ENCODE results near the gene ATG2A. TPM values are rescaled to one million over a fixed set of nuclear protein-coding genes. Genes with fewer than 3 reads are reported as not detected.

ATG2A gene
- total and polyA plus RNA-seq, 9 of the 15 experiments (the other 6 are each of a cell fraction or from before 2014, with no cell fraction given), result 0.25 to 45.9 (median 5.2) TPM

DNA sequence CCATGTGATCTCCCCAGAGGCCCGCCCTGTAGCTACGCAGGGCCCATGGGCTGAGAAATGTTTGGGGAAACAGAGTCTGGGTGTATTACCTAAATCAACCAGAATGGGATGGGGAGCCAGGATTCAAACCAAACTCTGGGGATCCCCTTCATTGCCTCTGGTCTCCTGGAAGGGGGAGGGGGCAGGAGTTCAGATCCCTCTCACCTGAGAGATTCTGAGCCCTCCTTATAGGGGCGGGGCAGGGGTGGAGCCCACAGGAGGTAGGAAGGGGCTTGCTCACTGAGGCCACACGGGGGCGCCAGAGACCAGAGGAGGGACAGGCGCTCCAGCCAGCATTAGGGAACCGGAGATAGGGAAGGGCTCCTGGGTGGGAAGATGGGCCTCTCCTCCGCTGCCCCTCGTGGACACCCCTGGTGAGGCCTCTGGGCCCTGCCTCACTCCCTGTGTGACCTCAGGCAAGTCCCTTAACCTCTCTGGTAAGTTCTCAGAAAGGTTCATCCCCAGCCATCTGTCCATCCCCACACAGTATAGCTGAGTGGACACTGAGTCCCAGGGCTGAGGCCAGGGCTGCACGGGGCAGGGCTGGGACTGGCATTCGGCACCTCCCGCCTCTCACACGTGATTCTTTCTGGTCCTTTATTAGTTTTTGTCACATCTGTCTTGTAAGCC is 69.9 kb downstream of the ATG2A start (continued):
- TF ChIP-seq MAZ (CRISPR knock-in tag; conservative IDR thresholded peaks at IDR 0.05 in 1 of 2, IDR thresholded peaks at IDR 0.05 in 1 of 2), result peak; percentile 85 to 88
- peak; percentile 64 for TF ChIP-seq ETV1 (tag; conservative IDR thresholded peaks at IDR 0.05; ENCODE audit: low read depth)
- peak; percentile 56; the same call in 1 of the 2 replicates for TF ChIP-seq GATAD2B (IDR thresholded peaks at IDR 0.05; ENCODE audit: borderline replicate concordance)
- peak; percentile 80; the same call in 1 of the 2 replicates for TF ChIP-seq PTBP1 (IDR thresholded peaks at IDR 0.05; ENCODE audit: low read depth, low read length)
- TF ChIP-seq, protein P1, sequence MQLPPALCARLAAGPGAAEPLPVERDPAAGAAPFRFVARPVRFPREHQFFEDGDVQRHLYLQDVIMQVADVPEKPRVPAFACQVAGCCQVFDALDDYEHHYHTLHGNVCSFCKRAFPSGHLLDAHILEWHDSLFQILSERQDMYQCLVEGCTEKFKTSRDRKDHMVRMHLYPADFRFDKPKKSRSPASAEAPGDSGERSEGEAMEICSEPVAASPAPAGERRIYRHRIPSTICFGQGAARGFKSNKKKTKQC (CRISPR knock-in tag; IDR thresholded peaks at IDR 0.05), result no peak
- TF ChIP-seq, protein P2, sequence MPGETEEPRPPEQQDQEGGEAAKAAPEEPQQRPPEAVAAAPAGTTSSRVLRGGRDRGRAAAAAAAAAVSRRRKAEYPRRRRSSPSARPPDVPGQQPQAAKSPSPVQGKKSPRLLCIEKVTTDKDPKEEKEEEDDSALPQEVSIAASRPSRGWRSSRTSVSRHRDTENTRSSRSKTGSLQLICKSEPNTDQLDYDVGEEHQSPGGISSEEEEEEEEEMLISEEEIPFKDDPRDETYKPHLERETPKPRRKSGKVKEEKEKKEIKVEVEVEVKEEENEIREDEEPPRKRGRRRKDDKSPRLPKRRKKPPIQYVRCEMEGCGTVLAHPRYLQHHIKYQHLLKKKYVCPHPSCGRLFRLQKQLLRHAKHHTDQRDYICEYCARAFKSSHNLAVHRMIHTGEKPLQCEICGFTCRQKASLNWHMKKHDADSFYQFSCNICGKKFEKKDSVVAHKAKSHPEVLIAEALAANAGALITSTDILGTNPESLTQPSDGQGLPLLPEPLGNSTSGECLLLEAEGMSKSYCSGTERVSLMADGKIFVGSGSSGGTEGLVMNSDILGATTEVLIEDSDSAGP (CRISPR knock-in tag; IDR thresholded peaks at IDR 0.05), result 0 out of 2 replicates have a peak, but pooled peaks have one; percentile 71
- no peak for TF ChIP-seq MAFF (IDR thresholded peaks at IDR 0.05; ENCODE audit: low read length)
- TF ChIP-seq NEUROD1 (IDR thresholded peaks at IDR 0.05; ENCODE audit: borderline replicate concordance, low read depth, low read length, partially characterized antibody), result peak; percentile 38
- TF ChIP-seq MTA1 (IDR thresholded peaks at IDR 0.05; ENCODE audit: borderline replicate concordance), result peak; percentile 40; the same call in 1 of the 2 replicates
- peak; percentile 49; the same call in 1 of the 2 replicates for TF ChIP-seq JUN (IDR thresholded peaks at IDR 0.05; ENCODE audit: borderline replicate concordance, low read depth, low read length)
- 0 out of 2 replicates have a peak, but pooled peaks have one; percentile 43 for TF ChIP-seq JUN (CRISPR knock-in tag; IDR thresholded peaks at IDR 0.05; ENCODE audit: borderline replicate concordance)
- TF ChIP-seq, protein P3, sequence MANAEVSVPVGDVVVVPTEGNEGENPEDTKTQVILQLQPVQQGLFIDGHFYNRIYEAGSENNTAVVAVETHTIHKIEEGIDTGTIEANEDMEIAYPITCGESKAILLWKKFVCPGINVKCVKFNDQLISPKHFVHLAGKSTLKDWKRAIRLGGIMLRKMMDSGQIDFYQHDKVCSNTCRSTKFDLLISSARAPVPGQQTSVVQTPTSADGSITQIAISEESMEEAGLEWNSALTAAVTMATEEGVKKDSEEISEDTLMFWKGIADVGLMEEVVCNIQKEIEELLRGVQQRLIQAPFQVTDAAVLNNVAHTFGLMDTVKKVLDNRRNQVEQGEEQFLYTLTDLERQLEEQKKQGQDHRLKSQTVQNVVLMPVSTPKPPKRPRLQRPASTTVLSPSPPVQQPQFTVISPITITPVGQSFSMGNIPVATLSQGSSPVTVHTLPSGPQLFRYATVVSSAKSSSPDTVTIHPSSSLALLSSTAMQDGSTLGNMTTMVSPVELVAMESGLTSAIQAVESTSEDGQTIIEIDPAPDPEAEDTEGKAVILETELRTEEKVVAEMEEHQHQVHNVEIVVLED (CRISPR knock-in tag; IDR thresholded peaks at IDR 0.05), result peak; percentile 16; the same call in 1 of the 2 replicates
- 0 out of 4 replicates have a peak, but pooled peaks of 1 of the 2 experiments have one; percentile 50 for TF ChIP-seq FOXA3 (CRISPR knock-in tag; conservative IDR thresholded peaks at IDR 0.05 in 1 of 2, IDR thresholded peaks at IDR 0.05 in 1 of 2)
- TF ChIP-seq POLR2B (IDR thresholded peaks at IDR 0.05; ENCODE audit: low read depth, partially characterized antibody), result no peak
- peak; percentile 79 for TF ChIP-seq ZKSCAN1 (IDR thresholded peaks at IDR 0.05; ENCODE audit: low read depth, low read length)
- TF ChIP-seq CTBP1 (IDR thresholded peaks at IDR 0.05; ENCODE audit: borderline replicate concordance), result peak; percentile 85
- TF ChIP-seq ESRRA (IDR thresholded peaks at IDR 0.05; ENCODE audit: borderline replicate concordance, low read depth), result peak; percentile 42; the same call in 1 of the 2 replicates
- TF ChIP-seq, protein P4, sequence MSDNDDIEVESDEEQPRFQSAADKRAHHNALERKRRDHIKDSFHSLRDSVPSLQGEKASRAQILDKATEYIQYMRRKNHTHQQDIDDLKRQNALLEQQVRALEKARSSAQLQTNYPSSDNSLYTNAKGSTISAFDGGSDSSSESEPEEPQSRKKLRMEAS (CRISPR knock-in tag; IDR thresholded peaks at IDR 0.05), result peak; percentile 84
- TF ChIP-seq LEF1 (IDR thresholded peaks at IDR 0.05), result 0 out of 2 replicates have a peak, but pooled peaks have one; percentile 30
- TF ChIP-seq NR4A1 (CRISPR knock-in tag; IDR thresholded peaks at IDR 0.05), result no peak
- TF ChIP-seq NR4A1 (tag; IDR thresholded peaks at IDR 0.05), result peak; percentile 61; the same call in 1 of the 2 replicates
- peak; percentile 35; the same call in 1 of the 2 replicates for TF ChIP-seq EP400 (IDR thresholded peaks at IDR 0.05)
- no peak for TF ChIP-seq PPARD (CRISPR knock-in tag; IDR thresholded peaks at IDR 0.05)
- 0 out of 2 replicates have a peak, but pooled peaks have one; percentile 13 for TF ChIP-seq SMARCA4 (IDR thresholded peaks at IDR 0.05)
- TF ChIP-seq DPF2 (IDR thresholded peaks at IDR 0.05), result 0 out of 2 replicates have a peak, but pooled peaks have one; percentile 10
- TF ChIP-seq ZNF143 (CRISPR knock-in tag; IDR thresholded peaks at IDR 0.05), result 0 out of 2 replicates have a peak, but pooled peaks have one; percentile 52

Data from K562 (cell line).